Measurements from ENCODE around the gene IFNL2.
A peak's percentile ranks its signal among the peaks of the same experiment; 100 is the strongest.
"Not testable (repeated sequence)": the region's sequence is repeated elsewhere in the genome, so short reads cannot be mapped to it uniquely, and the experiment has no call there.

IFNL2 gene

DNA sequence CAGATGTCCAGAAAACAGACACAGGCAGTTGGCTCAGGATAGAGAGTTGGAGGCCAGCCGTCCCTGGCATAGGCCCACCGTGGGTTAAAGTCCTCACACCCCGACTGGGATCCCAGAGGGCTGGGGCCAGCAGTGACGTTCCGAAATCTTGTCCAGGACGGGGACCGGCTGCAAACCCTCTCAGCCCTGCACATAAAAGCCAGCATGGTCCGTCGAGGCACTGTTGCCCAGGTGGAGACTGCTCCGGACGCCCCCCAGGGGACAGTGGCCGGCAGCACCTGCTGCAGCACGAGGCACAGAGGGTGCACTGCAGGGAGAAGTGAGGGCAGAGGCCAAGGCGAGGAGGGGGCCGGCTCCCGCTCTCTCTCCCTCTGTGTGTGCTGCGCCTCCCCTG, 4.3 kb upstream of the IFNL2 start:
- no peak overlapping the region for H2BK5ac ChIP-seq (ENCODE audit: low read length)
- no peak overlapping the region for H2AK5ac ChIP-seq (ENCODE audit: low read length)
- DNase-seq = peak; percentile 12
- no peaks in the 10 kb centered on the region for H3K79me1 ChIP-seq (ENCODE audit: low read length)
- no peaks in the 10 kb centered on the region for H3K36me3 ChIP-seq (ENCODE audit: control insufficient read depth, insufficient read depth, low read length)
- no peak overlapping the region for H2BK120ac ChIP-seq (ENCODE audit: low read depth, low read length)
- H3K23ac ChIP-seq (ENCODE audit: low read length) = no peak overlapping the region
- H4K8ac ChIP-seq (ENCODE audit: low read depth, low read length) = no peak overlapping the region
- WGBS (ENCODE audit: extremely low coverage, insufficient coverage, low lambda C conversion rate) = no CpG with 5 or more reads among the region's 17 CpGs
- no peak overlapping the region for H2BK15ac ChIP-seq (replicated peaks; ENCODE audit: low read depth)
- H3K79me2 ChIP-seq (ENCODE audit: control insufficient read depth, insufficient read depth, low read length) = no peaks in the 10 kb centered on the region
- H3K56ac ChIP-seq (ENCODE audit: low read length) = no peak overlapping the region
- H3K4ac ChIP-seq (ENCODE audit: low read depth, low read length) = no peak overlapping the region
- no peaks in the 10 kb centered on the region for H3K4me1 ChIP-seq (ENCODE audit: control insufficient read depth, low read depth, low read length)
- H3K9ac ChIP-seq (ENCODE audit: low read length) = no peak overlapping the region
- H3K4me2 ChIP-seq (ENCODE audit: low read length) = no peak overlapping the region
- no peak overlapping the region for H3K4me3 ChIP-seq (ENCODE audit: low read length)
- H4K5ac ChIP-seq (ENCODE audit: low read length) = no peak overlapping the region
- H3K18ac ChIP-seq (ENCODE audit: low read length) = no peak overlapping the region
- peaks cover 17% of the 10 kb centered on the region for H3K27me3 ChIP-seq (ENCODE audit: insufficient read depth, low read length, poor library complexity)
- H3K27ac ChIP-seq (ENCODE audit: low read depth, low read length) = no peak overlapping the region

DNA sequence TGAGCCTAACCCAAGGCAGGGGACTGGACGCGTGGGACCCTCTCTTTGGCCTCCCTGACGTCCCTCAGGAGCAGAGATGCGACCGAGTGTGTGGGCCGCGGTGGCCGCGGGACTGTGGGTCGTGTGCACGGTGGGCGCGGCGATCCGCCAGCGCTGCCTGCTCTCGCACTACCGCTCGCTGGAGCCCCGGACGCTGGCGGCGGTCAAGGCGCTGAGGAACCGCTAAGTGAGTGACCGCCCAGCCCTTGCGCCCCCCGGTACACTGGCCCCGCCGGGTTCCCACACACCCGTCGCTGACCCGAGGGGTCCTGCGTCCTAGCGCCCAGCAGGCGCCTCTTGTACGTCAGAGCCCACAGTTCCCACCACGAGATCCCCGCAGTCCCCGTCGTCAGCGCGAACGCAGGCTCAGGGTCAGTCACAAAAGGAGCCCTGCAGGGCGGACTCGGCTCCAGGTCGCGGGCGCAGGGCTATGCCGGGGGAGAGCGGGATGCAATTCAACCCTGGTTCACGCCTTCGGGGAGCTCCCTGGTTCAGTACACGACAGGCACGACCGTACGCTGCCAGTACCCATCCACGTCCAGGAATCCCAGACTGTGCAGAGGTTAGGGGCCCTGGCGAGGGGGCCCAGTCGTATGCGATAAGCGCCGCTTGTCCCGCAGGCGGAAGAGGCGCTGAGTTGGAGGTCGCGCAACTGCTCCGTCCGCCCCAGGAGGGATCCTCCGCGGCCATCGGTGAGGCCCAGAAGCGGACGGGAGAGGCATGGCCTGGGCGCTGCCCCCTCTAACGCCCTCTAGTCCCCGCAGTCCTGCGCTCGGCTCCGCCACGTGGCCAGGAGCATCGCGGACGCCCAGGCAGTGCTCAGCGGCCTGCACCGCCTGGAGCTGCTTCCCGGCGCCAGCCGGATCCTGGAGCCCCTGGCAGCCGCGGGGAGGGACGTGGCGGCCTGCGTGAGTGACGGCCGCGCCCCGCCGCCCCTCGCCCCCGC, 3.6 kb upstream of the IFNL2 start:
- Histone ChIP-seq H2AK5ac (ENCODE audit: low read length) (no peak overlapping the region), H3K4me3 (ENCODE audit: low read length) (no peak overlapping the region), H3K4me1 (ENCODE audit: control insufficient read depth, low read depth, low read length) (no peaks in the 10 kb centered on the region), H3K27ac (ENCODE audit: low read depth, low read length) (no peak overlapping the region), H3K36me3 (ENCODE audit: control insufficient read depth, insufficient read depth, low read length) (no peaks in the 10 kb centered on the region), H3K4ac (ENCODE audit: low read depth, low read length) (no peak overlapping the region), H2BK120ac (ENCODE audit: low read depth, low read length) (no peak overlapping the region), H3K79me1 (ENCODE audit: low read length) (no peaks in the 10 kb centered on the region), H3K18ac (ENCODE audit: low read length) (no peak overlapping the region), H3K23ac (ENCODE audit: low read length) (no peak overlapping the region), H3K56ac (ENCODE audit: low read length) (peak overlapping the region; percentile 30), H4K8ac (ENCODE audit: low read depth, low read length) (no peak overlapping the region), H2BK5ac (ENCODE audit: low read length) (no peak overlapping the region), H3K9ac (ENCODE audit: low read length) (no peak overlapping the region), H3K27me3 (ENCODE audit: insufficient read depth, low read length, poor library complexity) (peaks cover 17% of the 10 kb centered on the region), H3K79me2 (ENCODE audit: control insufficient read depth, insufficient read depth, low read length) (no peaks in the 10 kb centered on the region), H3K4me2 (ENCODE audit: low read length) (no peak overlapping the region), H4K5ac (ENCODE audit: low read length) (no peak overlapping the region), H2BK15ac (replicated peaks; ENCODE audit: low read depth) (no peak overlapping the region)
- no CpG with 5 or more reads among the region's 102 CpGs for WGBS (ENCODE audit: extremely low coverage, insufficient coverage, low lambda C conversion rate)
- peak; percentile 54 for DNase-seq

DNA sequence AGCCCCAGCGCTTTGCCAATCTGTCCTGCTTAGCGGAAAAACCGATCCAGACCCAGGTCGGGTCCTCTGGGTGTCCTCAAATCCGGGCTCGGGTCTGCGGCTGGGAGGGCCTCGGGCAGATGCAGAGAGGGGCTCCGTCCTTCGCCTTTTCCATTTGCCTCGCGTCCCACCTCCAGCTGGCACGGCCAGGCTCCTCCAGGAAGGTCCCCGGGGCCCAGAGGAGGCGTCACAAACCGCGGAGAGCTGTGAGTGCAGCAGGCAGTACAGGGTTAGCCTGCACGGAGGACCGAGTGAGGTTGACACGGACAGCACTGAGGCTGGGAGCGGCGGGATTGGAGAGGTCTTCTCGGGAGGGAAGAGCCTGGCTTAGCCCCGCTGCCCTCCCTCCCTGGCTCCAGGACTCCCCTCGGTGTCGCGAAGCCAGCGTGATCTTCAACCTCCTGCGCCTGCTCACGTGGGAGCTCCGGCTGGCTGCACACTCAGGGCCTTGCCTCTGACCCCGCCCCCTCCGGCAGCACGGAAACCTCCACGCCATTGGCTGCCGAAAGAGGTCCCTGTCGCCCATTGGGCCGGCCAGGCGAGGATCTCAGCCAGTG, 2.8 kb upstream of the IFNL2 start:
- H2BK120ac ChIP-seq (ENCODE audit: low read depth, low read length) = no peak overlapping the region
- WGBS (ENCODE audit: extremely low coverage, insufficient coverage, low lambda C conversion rate) = no CpG with 5 or more reads among the region's 39 CpGs
- no peak overlapping the region for H3K23ac ChIP-seq (ENCODE audit: low read length)
- no peak overlapping the region for H3K56ac ChIP-seq (ENCODE audit: low read length)
- no peaks in the 10 kb centered on the region for H3K79me1 ChIP-seq (ENCODE audit: low read length)
- no peak overlapping the region for H2AK5ac ChIP-seq (ENCODE audit: low read length)
- H3K9ac ChIP-seq (ENCODE audit: low read length) = no peak overlapping the region
- no peak overlapping the region for H3K27ac ChIP-seq (ENCODE audit: low read depth, low read length)
- no peak overlapping the region for H3K18ac ChIP-seq (ENCODE audit: low read length)
- no peaks in the 10 kb centered on the region for H3K4me1 ChIP-seq (ENCODE audit: control insufficient read depth, low read depth, low read length)
- H3K27me3 ChIP-seq (ENCODE audit: insufficient read depth, low read length, poor library complexity) = peaks cover 17% of the 10 kb centered on the region
- no peak overlapping the region for H2BK5ac ChIP-seq (ENCODE audit: low read length)
- H3K4ac ChIP-seq (ENCODE audit: low read depth, low read length) = no peak overlapping the region
- H4K5ac ChIP-seq (ENCODE audit: low read length) = no peak overlapping the region
- peak; percentile 23 for DNase-seq
- H3K36me3 ChIP-seq (ENCODE audit: control insufficient read depth, insufficient read depth, low read length) = no peaks in the 10 kb centered on the region
- no peak overlapping the region for H3K4me2 ChIP-seq (ENCODE audit: low read length)
- no peak overlapping the region for H2BK15ac ChIP-seq (replicated peaks; ENCODE audit: low read depth)
- H4K8ac ChIP-seq (ENCODE audit: low read depth, low read length) = no peak overlapping the region
- no peaks in the 10 kb centered on the region for H3K79me2 ChIP-seq (ENCODE audit: control insufficient read depth, insufficient read depth, low read length)
- H3K4me3 ChIP-seq (ENCODE audit: low read length) = no peak overlapping the region

GRCh38 chr19:39268531-39269223, 481 bp downstream of the IFNL2 start:
- not testable (repeated sequence) for H3K4ac ChIP-seq (ENCODE audit: low read depth, low read length)
- WGBS (ENCODE audit: extremely low coverage, insufficient coverage, low lambda C conversion rate) = no CpG with 5 or more reads among the region's 10 CpGs
- peaks cover 12% of the 10 kb centered on the region for H3K27me3 ChIP-seq (ENCODE audit: insufficient read depth, low read length, poor library complexity)

GRCh38 chr19:39269369-39269768, 1.2 kb downstream of the IFNL2 start:
- not testable (repeated sequence) for H3K27me3 ChIP-seq (ENCODE audit: insufficient read depth, low read length, poor library complexity); H3K79me1 ChIP-seq (ENCODE audit: low read length); DNase-seq; H3K4ac ChIP-seq (ENCODE audit: low read depth, low read length); H2BK15ac ChIP-seq (replicated peaks; ENCODE audit: low read depth); H3K56ac ChIP-seq (ENCODE audit: low read length); H3K23ac ChIP-seq (ENCODE audit: low read length); H3K36me3 ChIP-seq (ENCODE audit: control insufficient read depth, insufficient read depth, low read length); H4K5ac ChIP-seq (ENCODE audit: low read length); H2AK5ac ChIP-seq (ENCODE audit: low read length); H3K18ac ChIP-seq (ENCODE audit: low read length); H2BK120ac ChIP-seq (ENCODE audit: low read depth, low read length); H3K79me2 ChIP-seq (ENCODE audit: control insufficient read depth, insufficient read depth, low read length); H3K4me3 ChIP-seq (ENCODE audit: low read length); H3K9ac ChIP-seq (ENCODE audit: low read length); H2BK5ac ChIP-seq (ENCODE audit: low read length); H3K4me2 ChIP-seq (ENCODE audit: low read length); H3K4me1 ChIP-seq (ENCODE audit: control insufficient read depth, low read depth, low read length); H4K8ac ChIP-seq (ENCODE audit: low read depth, low read length); H3K27ac ChIP-seq (ENCODE audit: low read depth, low read length)
- no CpG with 5 or more reads among the region's 10 CpGs for WGBS (ENCODE audit: extremely low coverage, insufficient coverage, low lambda C conversion rate)

More at GRCh38 chr19:39268531-39269223, 481 bp downstream of the IFNL2 start:
- H3K4me1 ChIP-seq (ENCODE audit: control insufficient read depth, low read depth, low read length); H3K23ac ChIP-seq (ENCODE audit: low read length); H2AK5ac ChIP-seq (ENCODE audit: low read length); H3K4me2 ChIP-seq (ENCODE audit: low read length); DNase-seq; H3K18ac ChIP-seq (ENCODE audit: low read length); H3K36me3 ChIP-seq (ENCODE audit: control insufficient read depth, insufficient read depth, low read length); H3K9ac ChIP-seq (ENCODE audit: low read length); H3K56ac ChIP-seq (ENCODE audit: low read length); H2BK5ac ChIP-seq (ENCODE audit: low read length); H2BK120ac ChIP-seq (ENCODE audit: low read depth, low read length); H2BK15ac ChIP-seq (replicated peaks; ENCODE audit: low read depth); H4K8ac ChIP-seq (ENCODE audit: low read depth, low read length); H3K79me1 ChIP-seq (ENCODE audit: low read length); H4K5ac ChIP-seq (ENCODE audit: low read length); H3K27ac ChIP-seq (ENCODE audit: low read depth, low read length); H3K4me3 ChIP-seq (ENCODE audit: low read length); H3K79me2 ChIP-seq (ENCODE audit: control insufficient read depth, insufficient read depth, low read length): not testable (repeated sequence)

All from mesendoderm (in vitro differentiated cells).